ENCODE results near the gene CACNA2D3. TPM values are rescaled to one million over a fixed set of nuclear protein-coding genes. Genes with fewer than 3 reads are reported as not detected.

Gene CACNA2D3
- total RNA-seq, 1 donor from 2014 or later, result 6.3 TPM

GRCh38 chr3:54790051-54790450 is 667.7 kb downstream of the CACNA2D3 start:
- DNase-seq (ENCODE audit: low spot score), result no peak

GRCh38 chr3:54791501-54792156 is 669.3 kb downstream of the CACNA2D3 start:
- no peak for DNase-seq (ENCODE audit: low spot score)

- DNase-seq (ENCODE audit: low spot score), result no peak
These were observed 670.2 kb downstream of the CACNA2D3 start for GRCh38 chr3:54792584-54792983.

- no peak for DNase-seq (ENCODE audit: low spot score)
These were observed 670.8 kb downstream of the CACNA2D3 start for GRCh38 chr3:54793171-54793570.

GRCh38 chr3:54797111-54797510 is 674.8 kb downstream of the CACNA2D3 start:
- DNase-seq (ENCODE audit: low spot score), result no peak

GRCh38 chr3:54800478-54800877 is 678.1 kb downstream of the CACNA2D3 start:
- DNase-seq (ENCODE audit: low spot score), result no peak

- DNase-seq (ENCODE audit: low spot score), result no peak
These were observed 679.6 kb downstream of the CACNA2D3 start for GRCh38 chr3:54801977-54802376.

- no peak for DNase-seq (ENCODE audit: low spot score)
These were observed 688.0 kb downstream of the CACNA2D3 start for GRCh38 chr3:54810401-54810800.

GRCh38 chr3:54814224-54814623 is 691.9 kb downstream of the CACNA2D3 start:
- DNase-seq (ENCODE audit: low spot score), result no peak

- no peak for DNase-seq (ENCODE audit: low spot score)
These were observed 695.3 kb downstream of the CACNA2D3 start for GRCh38 chr3:54817628-54818027.

- no peak for DNase-seq (ENCODE audit: low spot score)
These were observed 696.1 kb downstream of the CACNA2D3 start for GRCh38 chr3:54818486-54818885.

GRCh38 chr3:54818942-54819341 is 696.6 kb downstream of the CACNA2D3 start:
- no peak for DNase-seq (ENCODE audit: low spot score)

GRCh38 chr3:54819946-54820345 is 697.6 kb downstream of the CACNA2D3 start:
- DNase-seq (ENCODE audit: low spot score), result peak; percentile 20

GRCh38 chr3:54822206-54822605 is 699.9 kb downstream of the CACNA2D3 start:
- DNase-seq (ENCODE audit: low spot score), result no peak

- no peak for DNase-seq (ENCODE audit: low spot score)
These were observed 703.9 kb downstream of the CACNA2D3 start for GRCh38 chr3:54826251-54826691.

GRCh38 chr3:54827056-54827687 is 704.8 kb downstream of the CACNA2D3 start:
- no peak for DNase-seq (ENCODE audit: low spot score)

- DNase-seq (ENCODE audit: low spot score), result no peak
These were observed 705.4 kb downstream of the CACNA2D3 start for GRCh38 chr3:54827776-54828175.

GRCh38 chr3:54830658-54831057 is 708.3 kb downstream of the CACNA2D3 start:
- DNase-seq (ENCODE audit: low spot score), result no peak

GRCh38 chr3:54831112-54831511 is 708.8 kb downstream of the CACNA2D3 start:
- no peak for DNase-seq (ENCODE audit: low spot score)

- no peak for DNase-seq (ENCODE audit: low spot score)
These were observed 710.5 kb downstream of the CACNA2D3 start for GRCh38 chr3:54832876-54833275.

- no peak for DNase-seq (ENCODE audit: low spot score)
These were observed 713.3 kb downstream of the CACNA2D3 start for GRCh38 chr3:54835701-54836100.

GRCh38 chr3:54836871-54837270 is 714.5 kb downstream of the CACNA2D3 start:
- DNase-seq (ENCODE audit: low spot score), result no peak

GRCh38 chr3:54837964-54838363 is 715.6 kb downstream of the CACNA2D3 start:
- no peak for DNase-seq (ENCODE audit: low spot score)
